Vagina (tissue), 2 donors: ENCODE results near the gene PAX8. TPM values are rescaled to one million over a fixed set of nuclear protein-coding genes. Genes with fewer than 3 reads are reported as not detected.
A peak's percentile ranks its signal among the peaks of the same experiment; 100 is the strongest.

Experiments used
- DNase-seq, 2 donors: peaks; one replicate each; pipeline ENCODE4 v3.0.0-alpha.2; 2017; ENCODE audit errors: extremely low spot score in 2 of 2
- H3K27ac ChIP-seq: fragments of 200-600 bp; sonication (generic); one replicate; pipeline ENCODE4 v1.5.1; 2019
- H3K27me3 ChIP-seq: fragments of 200-600 bp; sonication (generic); one replicate; pipeline ENCODE4 v1.5.1; 2019
- H3K36me3 ChIP-seq, 2 donors: fragments of 200-600 bp; sonication (generic); one replicate each; pipeline ENCODE4 v1.5.1; 2017 to 2019
- H3K4me1 ChIP-seq: fragments of 200-600 bp; sonication (generic); one replicate; pipeline ENCODE4 v1.5.1; 2019
- H3K4me3 ChIP-seq, 2 donors: fragments of 200-600 bp; sonication (generic); 1 replicate in 1 of 2; 2 replicates in 1 of 2; pipeline ENCODE4 v1.5.1; 2016 to 2019
- H3K9me3 ChIP-seq: fragments of 200-600 bp; sonication (generic); one replicate; pipeline ENCODE4 v1.5.1; 2019
- CTCF ChIP-seq, 3 experiments: fragments of 450-650 bp in 2 of 3; fragments of 200-600 bp in 1 of 3; sonication (generic) in 1 of 3; IDR thresholded peaks; one replicate each; pipeline ENCODE4 v1.5.1; 2017 to 2019; ENCODE audit warnings: antibody characterized with exemption in 3 of 3, mild to moderate bottlenecking in 2 of 3, moderate library complexity in 2 of 3
- POLR2A ChIP-seq, 2 donors: fragments of 450-650 bp; IDR thresholded peaks; one replicate each; pipeline ENCODE4 v1.6.1; 2017; ENCODE audit warnings: antibody characterized with exemption in 2 of 2, mild to moderate bottlenecking in 2 of 2, moderate library complexity in 2 of 2
- POLR2AphosphoS5 ChIP-seq, 2 donors: sonication (generic); formaldehyde crosslinking; IDR thresholded peaks; one replicate each; pipeline ENCODE4 v1.9.0; 2017; ENCODE audit warnings: antibody characterized with exemption in 2 of 2, mild to moderate bottlenecking in 2 of 2, low read depth in 1 of 2; ENCODE audit not compliant: insufficient read depth in 1 of 2
- intact Hi-C: fragments of 100-400 bp; cut with DNase I; formaldehyde crosslinking; loops from one replicate; pipeline ENCODE4 v1.15.1; 2023
- total RNA-seq: library from RNA; depleted of rRNA; stranded (reverse); fragments of >200 nt; gene quantifications from one replicate; pipeline ENCODE4 v1.2.3, GENCODE V29; 2016

PAX8 gene
- total RNA-seq, 1 donor from 2014 or later: 1.7 TPM

- H3K9me3 ChIP-seq: no peaks in the 10 kb centered on the region
- H3K27ac ChIP-seq: no peak overlapping the region
- H3K36me3 ChIP-seq: no peaks in the 10 kb centered on the region
- no peak for DNase-seq
- peaks cover 18% of the 10 kb centered on the region for H3K27me3 ChIP-seq
- intact Hi-C loops: no loop called here
- no peak for TF ChIP-seq CTCF (IDR thresholded peaks at IDR 0.05)
- TF ChIP-seq POLR2AphosphoS5 (IDR thresholded peaks at IDR 0.05; ENCODE audit: insufficient read depth in 1 of 2, low read depth in 1 of 2): no peak
- no peak for TF ChIP-seq POLR2A (IDR thresholded peaks at IDR 0.05)
- H3K4me1 ChIP-seq: peaks cover 16% of the 10 kb centered on the region
- H3K4me3 ChIP-seq: no peak overlapping the region
Observed at GRCh38 chr2:113276761-113277425, 1.8 kb downstream of the PAX8 start.

GRCh38 chr2:113276216-113276760, 2.4 kb downstream of the PAX8 start:
- no peaks in the 10 kb centered on the region for H3K36me3 ChIP-seq
- no peaks in the 10 kb centered on the region for H3K9me3 ChIP-seq
- intact Hi-C loops: no loop called here
- H3K27me3 ChIP-seq: peaks cover 18% of the 10 kb centered on the region
- no peak for DNase-seq
- TF ChIP-seq CTCF (IDR thresholded peaks at IDR 0.05): no peak
- no peak for TF ChIP-seq POLR2AphosphoS5 (IDR thresholded peaks at IDR 0.05; ENCODE audit: insufficient read depth in 1 of 2, low read depth in 1 of 2)
- TF ChIP-seq POLR2A (IDR thresholded peaks at IDR 0.05): no peak
- no peak overlapping the region for H3K4me3 ChIP-seq
- peaks cover 16% of the 10 kb centered on the region for H3K4me1 ChIP-seq
- no peak overlapping the region for H3K27ac ChIP-seq

- peaks cover 18% of the 10 kb centered on the region for H3K27me3 ChIP-seq
- no peaks in the 10 kb centered on the region for H3K9me3 ChIP-seq
- no peak overlapping the region for H3K27ac ChIP-seq
- DNase-seq: no peak
- TF ChIP-seq POLR2A (IDR thresholded peaks at IDR 0.05): no peak
- TF ChIP-seq POLR2AphosphoS5 (IDR thresholded peaks at IDR 0.05; ENCODE audit: insufficient read depth in 1 of 2, low read depth in 1 of 2): peak in 1 of 2 donors; percentile 11
- TF ChIP-seq CTCF (IDR thresholded peaks at IDR 0.05): no peak
- intact Hi-C loops: no loop called here
- H3K36me3 ChIP-seq: no peaks in the 10 kb centered on the region
- no peak overlapping the region for H3K4me3 ChIP-seq
- peaks cover 16% of the 10 kb centered on the region for H3K4me1 ChIP-seq
Observed at GRCh38 chr2:113275556-113276215, 3.0 kb downstream of the PAX8 start.

- Histone ChIP-seq H3K9me3 (no peaks in the 10 kb centered on the region), H3K36me3 (no peaks in the 10 kb centered on the region), H3K27ac (no peak overlapping the region), H3K4me1 (peaks cover 16% of the 10 kb centered on the region), H3K27me3 (peaks cover 18% of the 10 kb centered on the region), H3K4me3 (no peak overlapping the region)
- no peak for DNase-seq
- TF ChIP-seq POLR2AphosphoS5 (IDR thresholded peaks at IDR 0.05; ENCODE audit: insufficient read depth in 1 of 2, low read depth in 1 of 2) (no peak), POLR2A (IDR thresholded peaks at IDR 0.05) (no peak), CTCF (IDR thresholded peaks at IDR 0.05) (no peak)
- intact Hi-C loops: no loop called here
Observed at GRCh38 chr2:113274432-113274831, 4.3 kb downstream of the PAX8 start.

- H3K27me3 ChIP-seq: peaks cover 18% of the 10 kb centered on the region
- TF ChIP-seq CTCF (IDR thresholded peaks at IDR 0.05): no peak
- TF ChIP-seq POLR2AphosphoS5 (IDR thresholded peaks at IDR 0.05; ENCODE audit: insufficient read depth in 1 of 2, low read depth in 1 of 2): no peak
- TF ChIP-seq POLR2A (IDR thresholded peaks at IDR 0.05): no peak
Observed at GRCh38 chr2:113273981-113274380, 4.7 kb downstream of the PAX8 start.

More at GRCh38 chr2:113273981-113274380, 4.7 kb downstream of the PAX8 start:
- Histone ChIP-seq H3K27ac (no peak overlapping the region), H3K4me3 (no peak overlapping the region), H3K36me3 (no peaks in the 10 kb centered on the region), H3K9me3 (no peaks in the 10 kb centered on the region), H3K4me1 (peaks cover 16% of the 10 kb centered on the region)
- intact Hi-C loops: no loop called here
- no peak for DNase-seq
